Measurements from ENCODE around the gene CCDC3.

DNA sequence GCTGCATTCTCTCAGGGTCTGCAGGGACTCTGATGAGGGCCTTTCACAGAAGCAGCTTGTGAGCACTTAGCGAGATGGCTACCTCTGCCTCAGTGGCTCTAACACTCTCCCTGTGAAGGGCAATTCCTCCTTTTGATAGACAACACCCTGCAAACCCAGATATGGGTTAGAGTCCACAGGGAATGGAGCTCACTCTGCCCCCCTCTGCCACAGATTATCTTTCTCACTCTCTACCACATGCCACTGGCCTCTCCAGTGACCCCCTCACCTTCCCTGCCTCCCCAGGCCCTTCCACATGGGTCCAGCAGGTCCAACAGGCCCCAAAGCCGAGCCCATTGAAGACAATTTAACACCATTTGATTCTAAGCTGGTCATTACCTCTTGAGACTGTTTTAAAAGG is 72.1 kb downstream of the CCDC3 start:
- TF ChIP-seq, protein P1, sequence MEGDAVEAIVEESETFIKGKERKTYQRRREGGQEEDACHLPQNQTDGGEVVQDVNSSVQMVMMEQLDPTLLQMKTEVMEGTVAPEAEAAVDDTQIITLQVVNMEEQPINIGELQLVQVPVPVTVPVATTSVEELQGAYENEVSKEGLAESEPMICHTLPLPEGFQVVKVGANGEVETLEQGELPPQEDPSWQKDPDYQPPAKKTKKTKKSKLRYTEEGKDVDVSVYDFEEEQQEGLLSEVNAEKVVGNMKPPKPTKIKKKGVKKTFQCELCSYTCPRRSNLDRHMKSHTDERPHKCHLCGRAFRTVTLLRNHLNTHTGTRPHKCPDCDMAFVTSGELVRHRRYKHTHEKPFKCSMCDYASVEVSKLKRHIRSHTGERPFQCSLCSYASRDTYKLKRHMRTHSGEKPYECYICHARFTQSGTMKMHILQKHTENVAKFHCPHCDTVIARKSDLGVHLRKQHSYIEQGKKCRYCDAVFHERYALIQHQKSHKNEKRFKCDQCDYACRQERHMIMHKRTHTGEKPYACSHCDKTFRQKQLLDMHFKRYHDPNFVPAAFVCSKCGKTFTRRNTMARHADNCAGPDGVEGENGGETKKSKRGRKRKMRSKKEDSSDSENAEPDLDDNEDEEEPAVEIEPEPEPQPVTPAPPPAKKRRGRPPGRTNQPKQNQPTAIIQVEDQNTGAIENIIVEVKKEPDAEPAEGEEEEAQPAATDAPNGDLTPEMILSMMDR (IDR thresholded peaks at IDR 0.05; ENCODE audit: low read depth, low read length, poor library complexity, severe bottlenecking) = no peak
- no peak for TF ChIP-seq EZH2phosphoT487 (IDR thresholded peaks at IDR 0.05; ENCODE audit: borderline replicate concordance, low read length)

Measured in DOHH2 (cell line).